Erythroblast (primary cell): Measurements from ENCODE around the gene RBSN.

Experiments used
- GATA1 ChIP-seq: IDR thresholded peaks from 2 replicates; pipeline ENCODE4 v1.6.1; 2011; ENCODE audit warnings: low read depth, mild to moderate bottlenecking, control low read depth, low read length, moderate library complexity
- POLR2A ChIP-seq: IDR thresholded peaks from 2 replicates; pipeline ENCODE4 v1.6.1; 2011; ENCODE audit warnings: mild to moderate bottlenecking, low read length

DNA sequence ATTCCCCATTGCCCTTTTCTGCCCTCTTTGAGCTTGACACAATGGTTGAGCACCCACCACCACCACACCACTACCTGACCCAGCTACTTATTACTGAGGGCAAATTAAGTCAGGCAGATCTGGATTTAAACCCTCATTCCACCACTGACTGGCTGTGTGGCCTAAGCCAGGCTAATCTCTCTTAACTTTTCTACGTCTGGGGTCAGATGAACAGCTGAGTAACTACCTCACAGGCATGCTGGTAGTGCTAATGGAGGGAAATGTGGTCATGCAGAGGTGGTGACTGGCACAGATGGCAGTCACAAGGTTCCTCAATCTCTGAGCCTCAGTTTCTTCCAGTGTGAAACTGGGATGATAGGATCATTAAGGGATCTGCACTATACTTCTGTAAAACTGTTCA, 29.5 kb downstream of the RBSN start:
- TF ChIP-seq POLR2A (no peak), GATA1 (no peak)
